GM18951 (cell line): ENCODE results near the gene COL23A1.
A peak's percentile ranks its signal among the peaks of the same experiment; 100 is the strongest.
"Not testable (repeated sequence)": the region's sequence is repeated elsewhere in the genome, so short reads cannot be mapped to it uniquely, and the experiment has no call there.

Experiments
- POLR2A ChIP-seq: IDR thresholded peaks from 4 replicates; pipeline ENCODE4 v1.6.1; 2011; ENCODE audit warnings: mild to moderate bottlenecking; ENCODE audit not compliant: insufficient read length, insufficient read depth; ENCODE audit errors: extremely low read depth
- in situ Hi-C: fragments of 300-500 bp; cut with MboI; formaldehyde crosslinking; loops from one replicate; pipeline ENCODE4 v1.12.0; 2022; ENCODE audit warnings: low sequenced_read_pairs, mixed read lengths, inconsistent platforms; ENCODE audit not compliant: unreplicated experiment

The COL23A1 gene

GRCh38 chr5:178324481-178325310, 265.5 kb downstream of the COL23A1 start:
- peak; percentile 28 for TF ChIP-seq POLR2A
- in situ Hi-C loops: no loop called here

- in situ Hi-C loops: no loop called here
- TF ChIP-seq POLR2A: no peak
Observed at GRCh38 chr5:178323961-178324360, 266.2 kb downstream of the COL23A1 start.

- in situ Hi-C loops: no loop called here
- peak; percentile 5 for TF ChIP-seq POLR2A
Observed at GRCh38 chr5:178323541-178323865, 266.7 kb downstream of the COL23A1 start.

- no peak for TF ChIP-seq POLR2A
- in situ Hi-C loops: no loop called here
Observed at GRCh38 chr5:178322736-178323540, 267.3 kb downstream of the COL23A1 start.

DNA sequence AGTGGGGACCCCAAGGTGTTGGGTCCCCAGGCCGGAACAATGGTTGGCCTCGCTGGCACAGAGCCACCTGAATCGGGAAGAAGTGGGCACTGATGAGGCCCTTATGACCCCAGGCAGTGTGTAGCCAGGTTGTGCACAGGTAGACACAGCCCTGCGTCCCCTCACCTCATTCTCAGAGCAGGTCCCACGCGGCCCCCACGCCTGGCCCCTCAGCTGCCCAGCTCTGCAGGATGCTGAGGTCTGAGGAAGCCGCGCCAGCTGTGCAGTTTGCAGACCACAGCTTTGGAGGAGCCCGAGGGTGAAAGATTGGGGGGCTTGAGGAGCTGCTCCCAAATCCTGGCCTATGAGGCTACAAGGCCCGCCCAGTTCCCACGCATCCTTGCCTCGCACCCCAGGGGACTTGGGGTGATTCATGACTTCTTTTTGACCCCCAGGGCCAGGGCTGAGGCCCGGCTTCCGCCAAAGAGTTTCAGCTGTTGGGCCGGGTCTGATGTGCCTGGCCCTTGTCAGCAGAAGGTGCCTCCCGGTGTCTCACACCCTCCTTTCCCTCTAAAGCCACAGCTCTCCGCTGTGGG, 269.8 kb downstream of the COL23A1 start:
- in situ Hi-C loops: no loop called here
- no peak for TF ChIP-seq POLR2A

DNA sequence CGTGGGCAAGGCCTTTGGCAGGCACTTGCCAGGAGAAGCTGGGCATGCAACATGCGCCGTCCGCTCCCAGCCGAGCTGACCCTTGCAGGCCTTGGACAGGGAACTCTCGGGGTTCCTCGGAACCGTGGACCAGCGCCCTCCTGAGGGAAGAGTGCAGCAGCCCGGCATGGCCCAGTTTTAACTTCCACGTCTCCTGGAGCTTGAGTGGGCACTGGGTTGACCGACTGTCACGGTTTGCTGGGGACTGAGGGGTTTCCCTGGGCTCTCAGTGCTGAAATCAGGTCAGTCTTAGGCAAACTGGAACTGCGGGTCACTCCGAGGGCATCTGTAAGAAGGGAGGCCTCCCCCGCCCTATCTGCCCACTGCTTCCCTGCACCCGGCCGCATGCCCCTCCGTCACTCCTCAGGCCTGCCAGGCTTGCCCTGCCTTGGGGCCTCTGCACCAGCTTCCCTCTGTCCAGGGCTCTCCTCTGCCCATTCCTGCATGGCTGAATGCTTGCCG, 270.6 kb downstream of the COL23A1 start:
- TF ChIP-seq POLR2A: no peak
- in situ Hi-C loops: no loop called here

GRCh38 chr5:178318893-178319292, 271.3 kb downstream of the COL23A1 start:
- no peak for TF ChIP-seq POLR2A
- in situ Hi-C loops: no loop called here

DNA sequence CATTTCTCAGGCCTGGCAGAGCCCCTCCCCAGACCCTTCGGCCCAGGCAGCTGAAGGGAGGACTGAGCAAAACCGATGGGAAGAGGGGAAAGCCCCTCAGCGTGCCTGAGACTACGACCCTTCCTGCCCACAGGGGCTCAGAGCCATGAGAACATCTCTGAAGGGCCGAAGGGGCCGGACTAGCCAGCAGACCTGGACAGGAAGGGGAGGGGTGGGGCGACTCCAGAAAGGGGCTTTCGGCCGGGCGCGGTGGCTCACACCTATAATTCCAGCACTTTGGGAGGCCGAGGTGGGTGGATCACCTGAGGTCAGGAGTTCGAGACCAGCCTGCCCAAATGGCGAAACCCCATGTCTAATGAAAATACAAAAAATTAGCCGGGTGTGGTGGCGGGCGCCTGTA, 271.8 kb downstream of the COL23A1 start:
- in situ Hi-C loops: no loop called here
- TF ChIP-seq POLR2A: no peak

- in situ Hi-C loops: not testable (repeated sequence)
Observed at GRCh38 chr5:178317727-178318126, 272.5 kb downstream of the COL23A1 start.

DNA sequence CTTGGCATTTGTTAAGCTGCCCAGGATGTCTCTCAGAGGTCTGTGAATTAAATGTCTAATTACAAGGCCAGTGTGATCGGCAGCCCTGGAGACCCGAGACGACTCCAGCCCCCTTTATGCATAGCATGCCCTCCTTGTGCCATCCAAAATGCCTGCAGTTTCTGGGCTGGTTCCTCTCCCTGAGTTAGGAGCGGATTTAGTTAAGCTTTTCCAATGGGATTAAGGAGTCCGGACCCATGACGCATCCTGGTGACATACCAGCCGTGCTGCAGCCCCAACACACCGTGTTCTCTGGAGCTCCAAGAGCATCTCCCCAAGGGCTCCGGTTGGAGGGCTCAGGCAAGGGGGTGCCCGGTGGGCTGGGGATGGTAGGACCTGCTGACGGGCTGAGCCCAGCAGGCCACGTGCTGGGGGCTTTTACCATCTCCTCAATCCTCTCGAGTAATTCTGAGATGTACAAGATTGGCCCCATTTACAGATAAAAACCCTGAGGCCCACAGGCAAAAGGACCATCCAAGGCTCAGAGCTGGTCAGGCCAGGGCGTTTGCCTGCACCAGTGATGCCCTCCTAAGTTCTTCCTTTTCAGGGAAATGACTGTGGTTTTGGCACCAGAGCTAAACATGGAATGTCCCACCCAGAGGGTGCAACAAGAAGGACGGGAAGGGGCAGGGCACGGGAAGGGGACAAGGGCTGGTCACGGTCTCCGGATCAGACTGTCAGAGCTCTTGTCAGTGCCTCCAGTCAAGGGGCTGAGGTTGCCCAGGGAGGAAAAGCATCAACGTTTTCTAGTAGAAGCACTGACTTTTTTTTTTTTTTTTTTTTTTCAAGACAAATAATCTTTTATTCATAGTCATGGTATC, 275.0 kb downstream of the COL23A1 start:
- TF ChIP-seq POLR2A: no peak
- in situ Hi-C loops: no loop called here

GRCh38 chr5:178314061-178314660, 276.0 kb downstream of the COL23A1 start:
- in situ Hi-C loops: no loop called here
- no peak for TF ChIP-seq POLR2A

DNA sequence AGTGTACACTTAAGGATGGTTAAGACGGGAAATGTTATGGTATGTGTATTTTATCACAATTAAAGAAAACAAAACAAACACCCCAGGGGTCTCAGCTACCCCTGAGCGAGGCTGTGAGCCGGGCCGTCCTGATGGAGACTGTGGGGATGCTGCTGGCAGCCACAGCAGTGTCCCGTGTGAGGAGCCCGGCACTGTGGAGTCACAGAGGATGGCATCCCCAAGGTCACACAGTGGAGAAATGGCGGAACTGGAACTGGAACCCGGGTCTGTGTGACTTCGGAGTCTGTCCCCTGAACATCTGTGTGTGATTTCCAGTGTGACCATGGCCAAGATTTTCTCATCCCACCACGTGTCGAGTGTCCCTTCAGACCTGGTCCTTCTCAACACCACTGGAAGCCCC, 276.9 kb downstream of the COL23A1 start:
- no peak for TF ChIP-seq POLR2A
- in situ Hi-C loops: no loop called here
